Stimulated activated CD8-positive, alpha-beta memory T cell treated with anti-CD3 and anti-CD28 coated beads, Interleukin-4, amount 100 ng/mL, for 48 hours (primary cell): ENCODE measurements around the gene SYNGR4.
"Not testable (repeated sequence)": the region's sequence is repeated elsewhere in the genome, so short reads cannot be mapped to it uniquely, and the experiment has no call there.

Source experiments
- DNase-seq: peaks from one replicate; pipeline ENCODE4 v3.0.0-alpha.2; 2020

The SYNGR4 gene, protein sequence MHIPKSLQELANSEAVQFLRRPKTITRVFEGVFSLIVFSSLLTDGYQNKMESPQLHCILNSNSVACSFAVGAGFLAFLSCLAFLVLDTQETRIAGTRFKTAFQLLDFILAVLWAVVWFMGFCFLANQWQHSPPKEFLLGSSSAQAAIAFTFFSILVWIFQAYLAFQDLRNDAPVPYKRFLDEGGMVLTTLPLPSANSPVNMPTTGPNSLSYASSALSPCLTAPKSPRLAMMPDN

DNA sequence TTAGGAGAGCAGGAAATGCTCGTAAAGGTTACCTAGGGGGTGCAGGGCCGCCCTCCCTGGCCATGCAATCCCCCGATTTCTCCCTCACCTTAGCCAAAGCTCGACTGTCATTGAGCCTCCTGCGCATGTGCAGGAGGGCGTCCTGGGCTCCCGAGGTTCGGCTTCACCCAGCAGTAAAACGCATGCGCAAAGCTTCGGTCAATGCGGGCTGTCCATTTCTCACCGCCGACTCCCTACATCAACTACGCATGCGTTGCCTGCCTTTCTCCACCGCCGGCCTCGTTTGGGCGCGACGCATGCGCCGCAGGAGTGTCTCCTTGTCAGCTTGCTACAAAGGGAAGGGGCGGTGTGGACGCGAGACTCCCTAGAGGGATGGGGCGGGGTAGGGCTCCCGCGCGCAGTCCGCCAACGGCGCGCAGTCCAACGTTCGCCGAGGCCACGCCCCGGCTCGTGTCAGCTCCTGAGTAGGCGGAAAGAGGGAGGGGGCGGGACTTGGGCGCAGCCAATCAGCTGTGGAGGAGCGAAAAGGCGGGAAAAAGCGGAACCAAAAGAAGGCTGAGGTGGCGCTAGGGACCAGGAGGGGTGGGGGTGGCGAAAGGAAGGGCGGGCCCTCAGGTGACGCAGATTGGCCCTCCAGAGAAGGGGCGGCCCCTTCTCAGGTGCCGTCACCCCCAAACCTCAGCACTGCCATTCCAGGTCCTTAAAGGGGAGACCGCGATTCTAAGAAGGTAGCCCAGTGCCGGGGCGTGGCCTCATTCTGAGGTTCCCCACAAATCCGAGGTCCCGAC, at the start of gene SYNGR4, which contains the start of gene TMEM143:
Gene SYNGR4 (plus strand): TSS at position 558 of the 788 bp plus-strand sequence. CDS start 1,476 bp downstream, outside the sequence.
Gene TMEM143 (minus strand): TSS at position 131 of the 788 bp plus-strand sequence. CDS start 20 bp downstream, at position 111.
- DNase-seq = peak; percentile 96

DNA sequence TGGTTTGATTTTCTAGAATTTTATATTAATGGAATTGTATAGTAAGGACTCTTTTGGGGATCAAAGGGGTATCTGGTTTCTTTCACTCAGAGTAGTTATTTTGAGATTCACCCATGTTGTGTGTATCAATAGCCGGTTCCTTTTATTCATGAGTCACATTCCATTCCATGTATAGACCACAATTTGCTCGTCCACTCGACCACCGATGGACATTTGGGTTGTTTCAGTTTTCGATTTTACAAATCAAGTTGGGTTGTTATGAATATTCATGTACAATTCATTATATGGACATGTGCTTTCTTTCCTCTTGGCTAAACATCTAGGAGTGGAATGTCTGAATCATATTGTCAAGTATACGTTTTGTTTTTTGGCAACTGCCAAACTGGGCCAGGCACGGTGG, 48.5 kb upstream of the SYNGR4 start:
- DNase-seq = no peak

DNA sequence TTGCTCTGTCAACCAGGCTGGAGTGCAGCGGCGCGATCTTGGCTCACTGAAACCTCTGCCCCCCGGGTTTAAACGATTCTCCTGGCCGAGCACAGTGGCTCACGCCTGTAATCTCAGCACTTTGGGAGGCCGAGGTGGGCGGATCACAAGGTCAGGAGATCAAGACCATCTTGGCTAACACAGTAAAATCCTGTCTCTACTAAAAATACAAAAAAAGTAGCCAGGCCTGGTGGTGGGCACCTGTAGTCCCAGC, 46.5 kb upstream of the SYNGR4 start:
- DNase-seq = not testable (repeated sequence)

DNA sequence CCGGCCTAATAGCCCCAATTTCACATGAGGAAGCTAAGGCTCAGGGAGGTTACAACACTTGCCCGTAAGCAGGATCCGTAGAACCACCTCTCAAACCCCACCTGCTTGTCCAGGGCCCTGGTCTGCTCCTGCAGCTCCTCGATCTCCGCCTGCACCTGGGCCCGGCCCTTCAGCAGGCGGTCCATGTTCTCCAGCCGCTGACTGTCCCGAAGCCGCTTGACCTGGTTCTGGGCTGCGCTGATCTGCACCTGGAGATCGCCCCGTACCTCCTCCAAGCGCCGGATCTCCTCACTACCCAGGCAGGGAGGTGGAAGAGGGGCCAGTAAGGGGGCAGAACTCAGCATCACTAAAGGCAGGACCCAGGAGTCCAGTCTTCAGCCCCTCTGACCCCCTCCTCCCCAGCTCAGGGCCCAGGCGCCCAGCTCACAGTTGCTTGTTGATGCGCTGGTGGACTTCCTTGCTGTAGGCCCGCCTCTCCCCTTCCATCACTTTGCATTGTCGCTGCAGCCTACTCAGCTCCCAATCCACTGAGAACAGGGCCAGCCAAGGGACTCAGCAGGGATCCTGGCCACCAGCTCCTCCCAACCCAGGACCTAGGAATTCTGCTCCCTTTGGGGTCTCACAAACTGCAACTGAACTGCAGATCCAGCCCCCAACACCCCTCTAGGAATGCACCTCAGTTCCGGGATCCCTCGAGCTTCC, 45.7 kb upstream of the SYNGR4 start:
- DNase-seq = no peak

DNA sequence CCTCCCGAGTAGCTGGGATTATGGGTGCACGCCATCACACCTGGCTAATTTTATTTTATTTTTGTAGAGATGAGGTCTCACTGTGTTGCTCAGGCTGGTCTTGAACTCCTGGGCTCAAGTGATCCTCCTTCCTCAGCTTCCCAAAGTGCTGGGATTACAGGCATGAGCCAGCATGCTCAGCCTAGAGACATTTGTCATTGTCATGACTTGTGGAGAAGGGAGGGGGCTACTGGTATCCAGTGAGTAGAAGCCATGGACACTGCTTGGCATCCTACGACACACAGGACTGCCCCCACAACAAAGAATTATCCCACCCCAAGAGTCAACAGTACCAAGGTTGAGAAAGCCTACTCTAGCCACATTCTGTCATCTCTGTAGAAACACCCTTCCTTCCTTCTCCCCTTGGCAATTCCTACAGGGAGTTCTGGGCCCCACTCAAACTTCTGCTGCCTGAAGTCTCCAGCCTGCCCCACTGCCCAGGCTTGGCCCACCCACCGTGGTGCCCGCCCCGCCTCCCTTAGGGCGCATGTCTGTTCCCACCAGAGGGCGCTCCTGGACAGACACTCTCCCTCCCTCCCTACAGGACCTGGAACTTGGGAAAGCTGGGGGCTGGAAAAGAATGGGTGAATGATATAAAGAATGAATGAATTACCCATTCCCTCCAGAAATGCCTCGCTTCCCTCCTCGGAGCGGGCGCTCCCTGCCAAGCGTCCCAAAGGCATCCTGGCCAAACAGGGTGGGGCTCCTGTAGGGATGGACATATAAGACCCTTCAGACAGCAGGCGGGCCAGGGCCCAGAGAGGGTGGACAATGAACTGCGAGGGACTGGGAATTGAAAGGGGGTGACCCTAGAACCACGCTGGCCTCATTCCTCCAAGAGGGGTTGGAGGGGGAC, 44.3 kb upstream of the SYNGR4 start:
- DNase-seq = peak; percentile 92

DNA sequence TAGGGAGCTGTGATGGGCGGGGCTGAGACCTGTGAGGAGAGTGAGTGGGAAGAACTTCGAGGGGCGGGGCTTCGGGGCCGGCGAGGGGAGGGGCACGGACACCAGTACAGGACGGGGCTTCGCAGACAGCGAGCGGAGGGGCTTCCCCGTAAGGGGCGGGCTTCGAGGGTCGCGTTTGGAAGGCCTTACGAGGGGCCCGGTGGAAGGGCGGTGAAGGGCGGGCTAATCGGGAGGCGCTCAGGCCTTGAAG, 42.9 kb upstream of the SYNGR4 start:
- DNase-seq = peak; percentile 98

DNA sequence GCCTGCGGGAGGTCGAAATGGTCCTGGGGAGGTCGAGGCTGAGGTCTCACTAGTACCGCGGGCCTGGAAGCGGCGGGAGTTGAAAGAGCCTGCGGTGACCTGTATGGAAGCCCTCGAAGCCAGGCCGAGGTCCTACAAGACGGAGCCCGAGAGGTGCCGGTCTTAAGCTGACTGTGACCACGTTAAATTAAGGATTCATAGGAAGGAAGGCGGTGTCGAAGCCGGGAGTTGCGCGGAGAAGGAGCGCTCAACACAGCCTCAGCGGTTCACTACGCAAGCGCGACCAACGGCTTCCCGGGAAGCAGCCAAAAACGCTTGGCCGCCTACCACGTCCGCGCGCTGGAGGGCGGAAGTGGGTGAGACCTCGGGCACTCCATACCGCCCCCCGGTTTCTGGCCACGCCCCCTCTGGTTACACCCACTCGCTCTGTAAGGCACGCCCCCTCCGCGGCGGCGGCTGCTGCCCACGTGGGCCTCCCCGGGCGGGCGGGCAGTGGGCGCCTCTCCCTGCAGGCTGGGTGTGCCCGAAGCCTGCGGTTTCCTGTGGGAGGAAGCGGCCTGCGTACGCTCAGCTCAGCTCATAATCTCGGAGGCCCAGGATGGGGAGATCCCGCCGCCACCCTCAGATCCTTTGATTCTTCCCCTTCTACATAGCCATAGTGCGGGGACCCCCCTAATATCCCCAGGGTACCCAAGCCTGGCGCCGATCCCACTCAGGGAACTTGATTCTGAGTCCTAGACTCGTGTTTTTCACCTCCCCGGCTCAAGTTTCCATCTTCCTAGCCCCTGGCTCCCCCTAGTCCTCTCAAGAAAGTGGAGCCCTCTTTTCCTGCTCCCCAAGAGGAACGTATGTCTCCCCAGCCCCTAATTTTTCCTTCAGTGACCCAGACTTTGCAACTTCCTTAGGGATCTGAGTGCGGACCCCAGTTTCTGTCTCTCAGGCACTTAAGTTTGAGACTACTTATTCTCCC, 42.3 kb upstream of the SYNGR4 start:
- DNase-seq = peak; percentile 99

DNA sequence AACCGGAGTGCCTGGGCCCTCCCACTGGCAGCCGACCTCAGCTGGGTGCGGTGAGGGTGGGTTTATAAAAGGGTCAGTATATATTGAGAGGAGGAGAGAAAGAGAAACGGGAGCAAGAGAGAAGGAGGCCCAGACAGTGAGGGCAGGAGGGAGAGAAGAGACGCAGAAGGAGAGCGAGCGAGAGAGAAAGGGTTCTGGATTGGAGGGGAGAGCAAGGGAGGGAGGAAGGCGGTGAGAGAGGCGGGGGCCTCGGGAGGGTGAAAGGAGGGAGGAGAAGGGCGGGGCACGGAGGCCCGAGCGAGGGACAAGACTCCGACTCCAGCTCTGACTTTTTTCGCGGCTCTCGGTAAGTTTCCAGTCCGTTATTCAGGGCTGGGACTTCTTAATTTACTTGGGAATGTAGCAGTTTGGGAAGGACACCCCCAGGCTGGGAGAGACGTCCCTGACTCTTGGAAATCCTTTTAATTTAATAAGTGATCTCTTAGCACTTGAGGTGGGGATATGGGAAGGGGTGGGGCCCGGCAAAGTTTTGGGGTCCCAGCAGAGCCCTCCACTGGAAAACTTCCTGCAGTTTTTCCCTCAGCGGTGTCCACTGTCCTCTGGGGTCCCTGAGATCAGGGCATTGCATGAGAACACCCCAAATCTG, 38.8 kb upstream of the SYNGR4 start, which contains the start of gene EMP3:
Gene EMP3 (plus strand): TSS at position 288 of the 646 bp plus-strand sequence. CDS start 1,293 bp downstream, outside the sequence.
- DNase-seq = peak; percentile 88

DNA sequence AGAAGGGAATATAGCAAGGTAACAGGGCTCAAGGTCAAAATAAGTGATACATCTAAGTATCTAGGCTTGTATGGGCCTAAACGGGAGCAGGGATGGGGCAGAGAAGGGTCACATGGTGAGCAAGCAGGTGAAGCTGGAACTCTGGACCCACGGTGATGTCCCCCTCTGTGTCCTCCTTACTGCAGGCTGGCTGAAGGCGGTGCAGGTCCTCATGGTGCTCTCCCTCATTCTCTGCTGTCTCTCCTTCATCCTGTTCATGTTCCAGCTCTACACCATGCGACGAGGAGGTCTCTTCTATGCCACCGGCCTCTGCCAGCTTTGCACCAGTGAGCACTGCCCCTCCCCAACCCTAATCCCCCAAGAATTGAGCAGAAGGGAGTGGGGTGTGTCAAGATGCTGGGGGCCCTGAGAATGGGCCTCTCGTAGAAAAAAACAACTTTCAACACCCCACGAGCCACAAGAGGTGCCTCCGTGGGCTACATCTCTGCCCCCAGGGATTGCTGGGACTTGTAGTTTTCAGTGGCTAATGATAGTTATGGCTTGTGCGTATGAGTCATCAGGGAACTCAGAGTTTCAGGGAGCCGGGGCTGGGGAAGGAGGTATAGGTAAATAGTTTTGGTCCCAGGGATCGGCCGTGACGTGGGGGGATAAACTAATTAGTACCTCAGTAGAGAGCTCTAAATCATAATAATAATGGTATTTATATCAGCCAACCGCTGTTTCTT, 34.8 kb upstream of the SYNGR4 start:
- DNase-seq = peak; percentile 58

DNA sequence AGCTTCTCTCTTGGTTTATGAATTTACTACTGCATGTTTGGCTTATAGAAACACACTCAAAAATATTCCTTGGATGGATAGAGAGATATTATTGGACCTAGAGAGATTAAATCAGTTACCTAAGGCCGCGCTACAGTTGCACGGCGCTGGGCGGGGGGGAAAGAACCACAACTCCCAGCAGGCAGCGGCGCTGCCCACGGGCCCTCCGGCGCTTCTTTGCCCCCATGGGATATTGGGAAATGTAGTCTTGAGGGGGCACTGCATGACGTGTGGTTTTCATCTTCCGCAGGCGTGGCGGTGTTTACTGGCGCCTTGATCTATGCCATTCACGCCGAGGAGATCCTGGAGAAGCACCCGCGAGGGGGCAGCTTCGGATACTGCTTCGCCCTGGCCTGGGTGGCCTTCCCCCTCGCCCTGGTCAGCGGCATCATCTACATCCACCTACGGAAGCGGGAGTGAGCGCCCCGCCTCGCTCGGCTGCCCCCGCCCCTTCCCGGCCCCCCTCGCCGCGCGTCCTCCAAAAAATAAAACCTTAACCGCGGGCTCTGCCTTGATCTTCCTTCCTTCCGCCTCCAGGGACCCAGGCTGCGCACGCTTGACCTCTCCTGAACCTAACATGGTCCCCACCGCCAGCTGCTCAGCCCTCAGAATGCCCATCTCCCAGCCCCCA, 34.0 kb upstream of the SYNGR4 start:
- DNase-seq = peak; percentile 87

DNA sequence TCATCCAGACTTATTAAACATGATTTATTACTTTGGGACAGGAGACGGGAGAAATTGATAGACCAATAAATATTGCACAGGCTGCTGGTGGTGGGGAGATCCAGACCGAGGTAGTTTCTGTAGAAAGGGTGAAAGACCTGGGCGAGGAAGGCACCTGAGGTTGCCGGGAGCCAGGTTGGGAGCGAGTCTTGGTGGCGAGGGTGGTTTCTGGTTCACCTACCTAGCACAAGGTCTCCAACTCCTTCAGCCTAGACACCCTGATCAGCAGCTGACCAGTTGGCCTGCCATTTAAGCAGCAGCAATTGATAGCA, 31.9 kb upstream of the SYNGR4 start:
- no peak for DNase-seq

DNA sequence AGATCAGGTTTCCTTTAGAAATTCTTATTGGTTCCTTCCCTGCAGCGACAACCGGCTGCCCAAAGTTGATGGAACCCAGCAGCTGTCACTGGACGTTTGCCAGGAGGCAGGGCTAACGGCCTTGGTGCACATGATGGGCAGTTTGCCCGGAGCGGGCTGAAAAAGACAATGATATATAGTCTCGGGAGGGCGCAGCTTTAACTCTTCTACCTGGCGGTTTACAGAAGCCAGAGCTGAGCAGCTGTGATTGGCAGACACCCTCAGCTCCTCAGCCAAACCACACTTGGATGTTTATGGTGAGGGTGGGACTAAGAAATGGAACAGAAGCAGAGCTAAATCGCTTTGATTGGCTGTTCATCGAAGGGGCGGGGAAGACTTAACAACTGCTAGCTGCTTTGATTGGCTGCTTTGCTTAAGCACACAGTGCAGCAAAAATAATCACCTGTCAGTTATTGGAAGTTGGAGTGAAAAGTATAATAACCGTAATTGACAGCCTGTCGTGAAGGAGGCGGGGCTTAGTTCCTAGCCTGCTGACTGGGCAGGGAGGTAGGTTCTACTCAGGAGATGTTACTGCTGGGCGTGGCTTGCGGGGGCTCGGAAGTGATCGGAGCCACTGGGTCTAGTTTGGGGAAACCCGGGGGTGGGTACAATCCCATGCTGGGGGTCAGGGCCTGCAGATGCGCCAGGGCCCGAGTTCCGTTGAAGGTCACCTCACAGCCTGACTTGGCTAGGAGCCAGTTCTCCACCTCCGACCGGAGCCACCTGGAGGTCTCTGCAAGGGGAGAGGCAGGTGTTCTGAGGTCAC, 31.3 kb upstream of the SYNGR4 start:
- peak; percentile 93 for DNase-seq

DNA sequence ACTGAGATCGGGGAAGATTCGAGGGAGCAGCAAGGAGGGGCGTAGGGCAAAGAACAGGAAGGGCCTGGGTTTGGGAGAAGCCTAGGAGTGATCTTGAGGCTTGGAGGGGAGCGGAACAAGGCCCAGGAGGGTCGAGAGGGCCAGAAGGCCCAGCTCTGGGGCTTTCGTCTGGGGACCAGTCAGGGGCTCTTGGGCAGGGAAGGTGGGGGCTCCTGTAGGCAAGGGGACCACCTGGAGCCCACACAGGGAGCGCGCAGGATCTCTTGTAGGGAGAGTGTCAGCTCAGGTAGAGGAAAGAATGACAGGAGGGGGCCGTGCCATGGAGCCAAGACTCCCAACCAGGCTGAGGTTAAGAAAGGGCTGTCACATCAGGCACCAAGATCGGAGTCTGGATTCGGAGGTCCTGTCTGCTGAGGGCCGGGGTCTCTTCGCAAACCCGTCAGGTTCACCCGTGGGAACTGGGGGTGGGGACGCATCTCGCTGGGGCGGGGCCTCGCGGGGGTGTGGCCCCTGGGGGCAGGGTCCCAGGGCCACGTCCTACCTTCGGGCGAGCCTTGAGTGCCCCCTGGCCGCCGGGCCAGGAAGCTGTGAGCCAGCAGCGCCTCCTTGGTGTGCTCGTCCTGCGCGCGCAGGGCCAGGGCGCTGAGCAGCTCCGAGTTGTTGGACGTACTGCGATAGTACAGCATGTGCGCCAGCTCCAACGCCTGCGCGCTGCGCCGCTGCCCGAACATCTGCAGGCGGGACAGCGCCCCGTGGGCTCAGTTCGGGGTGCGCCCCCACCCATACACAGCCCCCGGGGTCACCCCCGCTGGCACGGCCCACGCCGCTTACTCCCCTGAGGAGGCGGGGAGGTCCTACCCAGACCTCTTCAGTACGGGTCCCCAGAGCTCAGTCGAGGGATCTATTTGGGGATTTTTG, 30.4 kb upstream of the SYNGR4 start:
- peak; percentile 93 for DNase-seq

DNA sequence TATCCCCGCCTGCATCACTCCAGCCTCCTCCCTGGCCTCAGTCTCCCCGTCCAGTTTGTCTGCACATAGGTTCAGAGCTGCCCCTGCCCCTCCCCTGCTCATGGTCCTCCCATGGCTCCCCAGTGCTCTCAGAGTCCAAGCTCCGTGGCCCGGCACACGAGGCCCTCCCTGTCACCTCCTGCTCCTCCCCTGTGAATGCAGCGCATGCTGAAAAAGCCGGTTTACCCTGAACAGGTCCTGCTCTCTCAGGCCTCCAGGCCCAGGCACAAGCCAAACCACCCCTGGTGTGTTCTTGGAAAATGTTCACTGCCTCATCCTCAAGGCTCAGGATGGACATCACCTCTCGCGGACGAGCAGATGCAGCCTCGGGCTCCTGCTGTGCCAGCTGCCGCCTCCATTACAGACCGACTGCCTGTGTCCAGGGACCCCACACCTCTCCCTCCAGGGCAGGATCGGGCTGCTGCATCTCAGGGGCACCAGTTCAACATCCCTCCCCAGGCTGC, 25.9 kb upstream of the SYNGR4 start:
- DNase-seq = no peak

DNA sequence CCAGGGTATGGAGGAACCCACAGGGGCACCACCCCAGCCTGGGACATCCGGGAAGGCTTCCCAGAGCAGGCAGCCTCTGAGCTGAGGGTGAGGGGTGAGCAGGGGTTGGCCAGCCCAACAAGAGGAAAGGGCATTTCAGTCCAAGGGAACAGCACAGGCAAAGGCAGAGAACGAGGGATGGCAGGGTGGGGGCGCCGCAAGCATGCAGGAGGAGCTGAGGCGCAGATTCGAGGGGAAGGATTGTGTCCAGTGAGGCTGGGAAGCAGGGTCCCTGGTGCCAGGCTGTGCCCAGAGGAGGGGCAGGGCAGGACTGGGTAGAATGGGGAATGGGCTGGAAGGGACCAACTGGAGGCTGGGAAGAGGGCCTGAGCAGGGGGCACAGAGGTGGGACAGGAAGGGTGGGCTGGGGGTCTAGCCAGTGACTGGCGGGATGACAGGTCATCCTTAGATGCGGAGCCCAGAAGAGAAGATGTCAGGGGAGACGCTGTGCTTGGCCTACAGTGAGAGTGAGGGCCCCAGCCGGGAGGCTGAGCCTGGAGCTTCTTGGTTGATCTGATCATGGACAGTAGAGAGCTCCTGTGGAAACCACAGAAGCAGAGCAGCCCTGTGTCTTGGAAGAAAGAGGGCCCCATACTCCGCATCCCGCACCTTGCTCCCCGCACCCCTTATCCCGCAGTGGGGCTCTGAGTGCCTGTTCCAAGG, 25.2 kb upstream of the SYNGR4 start:
- no peak for DNase-seq

DNA sequence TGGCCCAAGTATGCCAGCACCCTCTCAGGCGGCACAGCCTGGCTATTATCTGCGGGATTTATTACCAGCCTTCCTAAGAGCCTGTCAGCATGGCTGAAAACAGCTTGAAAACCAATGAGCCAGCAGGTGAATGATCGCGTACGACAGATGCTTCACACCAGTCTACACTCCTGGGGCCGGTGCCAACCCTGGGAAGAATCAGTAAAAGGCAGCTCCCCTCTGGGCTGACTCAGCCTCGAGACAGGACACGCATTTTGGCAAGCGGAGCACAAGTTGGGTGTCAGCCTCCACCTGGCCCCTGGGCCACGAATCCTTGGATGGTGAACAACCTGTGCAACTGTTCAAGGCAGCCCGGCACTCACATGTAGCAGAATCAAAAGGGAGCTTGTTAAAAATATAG, 23.2 kb upstream of the SYNGR4 start:
- no peak for DNase-seq
